Stimulated activated CD4-positive, alpha-beta T cell treated with anti-CD3 and anti-CD28 coated beads, Interleukin-15, amount 100 ng/mL, for 48 hours (primary cell): ENCODE data around the gene BRSK2.

Experiments used
- DNase-seq, 2 donors: peaks; one replicate each; pipeline ENCODE4 v3.0.0-alpha.2; 2020; ENCODE audit warnings: low read depth in 2 of 2

The BRSK2 gene

GRCh38 chr11:1437500-1437899 lies 47.8 kb downstream of the BRSK2 start:
- no peak for DNase-seq

DNA sequence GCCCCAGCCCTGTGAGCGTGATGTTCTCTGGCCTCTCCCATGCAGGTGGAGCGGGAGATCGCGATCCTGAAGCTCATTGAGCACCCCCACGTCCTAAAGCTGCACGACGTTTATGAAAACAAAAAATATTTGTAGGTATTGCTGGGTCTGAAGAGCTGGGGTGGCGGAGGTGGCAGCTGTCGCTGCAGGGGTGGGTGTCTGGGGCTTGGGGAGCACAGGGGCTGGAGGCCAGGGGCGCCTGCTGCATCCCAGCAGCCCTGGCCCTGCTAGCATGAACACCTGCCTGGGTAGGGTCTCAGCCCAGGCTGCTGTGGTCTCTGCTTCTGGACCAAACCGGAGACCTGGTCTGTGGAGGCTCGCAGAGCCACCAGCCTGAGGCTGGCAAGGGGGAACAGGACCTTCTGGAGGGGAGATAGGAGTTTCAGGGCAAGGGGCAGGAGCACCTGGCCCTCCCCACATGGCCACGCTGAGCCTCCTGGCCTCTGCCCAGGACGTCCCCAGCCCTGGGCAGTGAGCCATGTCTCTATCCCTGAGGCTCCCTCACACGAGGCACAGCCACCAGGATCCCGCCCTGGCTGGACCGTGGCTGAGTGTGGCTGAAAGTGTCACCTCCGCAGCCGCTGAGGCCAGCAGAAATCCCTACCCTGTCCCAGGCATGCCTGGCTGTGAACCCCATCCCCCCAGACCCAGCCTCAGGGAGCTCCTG lies 48.7 kb downstream of the BRSK2 start:
- DNase-seq: no peak

GRCh38 chr11:1438967-1439330 lies 49.2 kb downstream of the BRSK2 start:
- DNase-seq: no peak

DNA sequence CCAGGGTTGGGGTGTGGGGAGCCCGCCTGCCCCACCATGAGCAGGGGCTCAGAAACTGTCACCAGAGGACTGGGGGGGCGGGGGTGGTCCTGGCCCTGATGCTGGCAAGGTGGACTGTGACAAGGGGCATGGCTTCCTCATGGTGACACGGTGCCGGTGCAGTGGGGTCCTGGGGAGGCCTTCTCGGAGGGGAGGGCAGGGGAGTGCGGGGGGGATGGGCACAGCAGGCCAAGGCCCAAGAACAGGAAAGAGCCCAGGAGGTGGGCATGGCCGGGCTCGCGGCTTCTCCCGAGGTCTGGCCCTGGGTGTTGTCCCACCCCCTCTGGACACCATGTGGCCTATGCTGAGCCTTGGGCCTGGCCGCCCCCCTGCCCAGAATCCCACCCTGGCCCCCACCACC lies 49.6 kb downstream of the BRSK2 start:
- DNase-seq: no peak

DNA sequence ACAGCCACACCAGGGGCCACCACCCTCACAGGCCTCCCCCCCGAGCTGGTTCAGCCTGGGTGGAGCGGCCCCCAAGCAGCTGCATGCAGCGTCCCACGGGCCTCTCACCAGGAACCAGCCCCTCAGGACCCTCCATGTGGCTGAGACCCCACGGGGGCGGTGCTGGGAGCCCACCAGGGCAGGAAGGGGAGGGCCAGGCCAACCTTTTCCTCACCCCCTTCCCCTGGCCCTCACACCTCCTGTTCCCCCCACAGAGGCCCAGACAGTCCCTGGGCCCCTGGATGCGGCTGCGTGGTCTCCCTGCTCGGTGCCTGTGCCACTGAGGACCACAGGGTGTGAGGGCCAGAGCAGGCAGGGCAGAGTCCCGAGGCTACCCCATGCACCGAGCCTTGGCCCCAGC lies 50.3 kb downstream of the BRSK2 start:
- no peak for DNase-seq

DNA sequence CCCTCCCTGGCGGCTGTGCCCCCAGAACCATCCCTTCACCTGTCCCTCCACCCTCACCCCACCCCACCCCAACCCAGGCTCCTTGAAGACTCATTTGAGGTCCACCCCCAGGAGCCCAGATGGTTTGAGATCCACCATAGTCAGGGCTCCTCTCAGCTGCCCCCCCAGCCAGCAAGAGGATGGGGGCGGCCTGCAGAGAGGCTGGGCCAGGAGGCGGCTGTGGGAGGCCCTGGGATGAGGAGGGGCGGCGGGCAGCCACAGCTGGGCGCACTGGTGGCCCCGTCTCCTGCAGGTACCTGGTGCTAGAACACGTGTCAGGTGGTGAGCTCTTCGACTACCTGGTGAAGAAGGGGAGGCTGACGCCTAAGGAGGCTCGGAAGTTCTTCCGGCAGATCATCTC lies 50.8 kb downstream of the BRSK2 start:
- no peak for DNase-seq

DNA sequence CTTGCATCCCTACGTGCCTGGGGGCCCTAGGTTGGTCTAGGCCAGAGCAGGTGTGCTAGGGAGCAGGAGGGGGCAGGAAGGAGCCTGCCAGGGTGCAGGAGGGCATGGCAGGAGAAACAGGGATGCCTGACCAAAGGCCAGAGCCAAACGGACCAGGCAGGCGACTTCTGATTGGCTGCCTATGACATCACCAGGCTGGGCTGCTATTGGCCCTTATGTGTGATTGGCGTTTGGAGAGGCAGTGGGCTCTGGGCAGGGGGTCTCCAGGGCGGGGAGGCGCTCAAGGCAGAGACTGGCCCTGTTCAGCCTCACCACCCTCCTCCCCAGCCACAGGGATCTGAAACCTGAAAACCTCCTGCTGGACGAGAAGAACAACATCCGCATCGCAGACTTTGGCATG lies 52.4 kb downstream of the BRSK2 start:
- DNase-seq: no peak

- no peak for DNase-seq
Measured at GRCh38 chr11:1442807-1443366, 53.2 kb downstream of the BRSK2 start.

- DNase-seq: no peak
Measured at GRCh38 chr11:1443737-1444136, 54.0 kb downstream of the BRSK2 start.

- DNase-seq: no peak
Measured at GRCh38 chr11:1444321-1444720, 54.6 kb downstream of the BRSK2 start.

DNA sequence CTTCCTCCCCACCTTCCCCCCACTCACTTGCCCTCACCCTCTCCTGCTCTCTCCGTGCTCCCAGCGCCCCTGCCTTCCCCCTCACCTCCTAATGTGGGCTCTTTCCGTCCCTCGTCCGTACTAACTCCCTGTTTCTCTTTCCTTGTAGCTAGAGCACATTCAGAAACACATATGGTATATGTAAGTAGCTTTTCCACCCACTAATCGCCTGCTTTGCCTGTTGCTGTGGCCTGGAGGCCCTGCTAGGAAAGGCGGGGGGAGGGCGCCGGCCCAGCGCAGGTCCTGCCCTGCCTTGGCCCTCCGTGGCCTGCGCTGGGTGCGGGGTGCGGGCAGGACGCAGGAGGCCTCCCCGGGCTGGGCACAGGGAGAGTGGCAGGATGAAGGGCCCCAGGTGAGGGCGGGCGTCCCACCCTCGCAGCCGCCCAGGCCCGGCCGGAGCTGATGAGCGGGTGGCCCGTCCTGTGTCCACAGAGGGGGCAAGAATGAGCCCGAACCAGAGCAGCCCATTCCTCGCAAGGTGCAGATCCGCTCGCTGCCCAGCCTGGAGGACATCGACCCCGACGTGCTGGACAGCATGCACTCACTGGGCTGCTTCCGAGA lies 55.2 kb downstream of the BRSK2 start:
- no peak for DNase-seq

DNA sequence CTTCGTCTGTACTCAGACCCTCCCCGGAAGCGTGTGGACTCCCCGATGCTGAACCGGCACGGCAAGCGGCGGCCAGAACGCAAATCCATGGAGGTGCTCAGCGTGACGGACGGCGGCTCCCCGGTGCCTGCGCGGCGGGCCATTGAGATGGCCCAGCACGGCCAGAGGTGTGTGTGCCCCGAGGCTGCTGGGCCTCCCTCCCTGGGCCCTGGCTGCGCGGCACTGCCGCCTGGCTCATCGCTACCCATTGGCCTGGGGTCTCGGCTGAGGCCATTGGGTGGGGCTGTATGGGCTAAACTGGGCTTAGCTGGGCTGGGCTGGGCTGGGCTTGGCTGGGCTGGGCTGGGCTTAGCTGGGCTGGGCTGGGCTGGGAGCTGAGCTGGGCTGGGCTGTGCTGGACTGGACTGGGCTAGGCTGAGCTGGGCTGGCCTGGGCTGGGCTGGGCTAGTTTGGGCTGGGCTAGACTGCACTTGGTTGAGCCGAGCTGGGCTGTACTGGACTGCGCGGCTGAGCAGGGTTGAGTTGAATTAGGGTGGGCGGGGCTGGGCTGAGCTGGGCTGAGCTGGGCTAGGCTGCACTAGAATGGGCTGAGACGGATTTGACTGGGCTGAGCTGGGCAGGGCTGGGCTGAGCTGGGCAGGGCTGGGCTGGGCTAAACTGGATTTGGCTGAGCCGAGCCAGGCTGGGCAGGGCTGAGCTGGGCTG lies 56.2 kb downstream of the BRSK2 start:
- no peak for DNase-seq

DNA sequence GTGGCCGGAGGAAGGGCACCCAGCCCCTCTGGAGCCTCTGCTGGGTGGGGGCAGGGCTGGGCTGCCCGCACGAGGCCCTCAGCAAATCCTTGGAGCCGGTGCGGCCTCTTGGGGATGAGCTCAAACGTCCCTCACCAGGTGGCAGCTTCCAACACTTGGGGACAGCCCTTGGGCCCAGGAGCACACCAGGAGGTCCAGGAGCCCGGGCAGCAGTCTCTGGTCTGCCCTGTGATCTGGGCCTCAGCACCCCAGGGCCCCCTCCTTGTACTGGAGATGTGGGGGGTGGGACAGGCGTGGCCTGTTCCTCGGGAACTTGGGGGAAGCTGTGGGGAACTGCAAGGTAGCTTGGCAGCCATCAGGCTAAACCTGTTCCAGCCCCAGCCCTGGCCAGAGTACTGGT lies 56.9 kb downstream of the BRSK2 start:
- no peak for DNase-seq

DNA sequence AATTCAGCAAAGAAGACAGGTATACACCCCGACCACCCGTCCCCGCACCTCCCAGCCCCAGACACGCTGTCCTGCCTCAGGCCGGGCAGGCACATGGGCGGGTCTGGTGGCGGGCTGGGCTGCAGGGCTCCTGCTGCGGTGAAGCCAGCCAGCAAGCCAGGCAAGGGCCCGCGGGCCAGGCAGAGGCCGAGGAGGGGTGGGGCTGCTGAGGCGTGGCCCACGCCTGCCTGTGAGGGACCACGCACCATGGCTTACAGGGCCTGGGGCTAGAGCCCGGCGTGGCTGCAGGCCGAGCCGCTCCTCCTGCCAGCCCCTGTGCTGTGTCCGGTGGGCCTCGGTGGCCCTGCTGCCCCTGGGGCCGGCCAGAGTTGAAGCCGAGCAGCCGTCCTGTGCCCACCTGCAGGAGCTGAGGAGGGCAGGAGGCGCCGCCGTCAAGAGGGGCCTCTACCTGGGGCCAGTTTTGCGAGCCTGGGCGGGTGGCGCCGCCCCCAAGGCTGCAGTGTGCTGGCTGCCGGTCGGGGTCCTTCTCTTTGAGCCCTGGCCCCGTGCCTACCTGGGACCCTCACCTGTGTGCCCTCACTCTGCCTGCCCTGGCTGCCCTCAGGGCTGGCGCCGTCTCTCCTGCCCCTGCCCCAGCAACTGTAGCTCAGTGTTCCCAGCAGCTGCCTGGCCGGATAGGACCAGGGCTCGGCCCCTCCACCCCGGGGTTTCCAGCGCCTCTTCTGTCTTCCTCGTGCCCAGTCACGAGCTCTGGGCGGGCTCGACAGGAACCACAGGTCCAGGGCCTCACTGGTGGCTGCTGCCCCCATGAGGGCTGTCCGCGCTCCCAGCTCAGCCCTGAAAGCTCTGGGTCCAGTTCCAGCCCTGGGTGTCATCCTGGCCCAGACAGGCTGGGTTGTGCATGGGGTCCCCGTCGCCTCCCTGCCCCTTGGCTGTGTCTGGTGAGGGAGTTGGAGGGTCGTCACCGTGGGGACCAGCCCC lies 58.4 kb downstream of the BRSK2 start:
- DNase-seq: no peak

- DNase-seq: no peak
Measured at GRCh38 chr11:1448882-1449281, 59.1 kb downstream of the BRSK2 start.

- DNase-seq: no peak
Measured at GRCh38 chr11:1449490-1450243, 59.9 kb downstream of the BRSK2 start.

DNA sequence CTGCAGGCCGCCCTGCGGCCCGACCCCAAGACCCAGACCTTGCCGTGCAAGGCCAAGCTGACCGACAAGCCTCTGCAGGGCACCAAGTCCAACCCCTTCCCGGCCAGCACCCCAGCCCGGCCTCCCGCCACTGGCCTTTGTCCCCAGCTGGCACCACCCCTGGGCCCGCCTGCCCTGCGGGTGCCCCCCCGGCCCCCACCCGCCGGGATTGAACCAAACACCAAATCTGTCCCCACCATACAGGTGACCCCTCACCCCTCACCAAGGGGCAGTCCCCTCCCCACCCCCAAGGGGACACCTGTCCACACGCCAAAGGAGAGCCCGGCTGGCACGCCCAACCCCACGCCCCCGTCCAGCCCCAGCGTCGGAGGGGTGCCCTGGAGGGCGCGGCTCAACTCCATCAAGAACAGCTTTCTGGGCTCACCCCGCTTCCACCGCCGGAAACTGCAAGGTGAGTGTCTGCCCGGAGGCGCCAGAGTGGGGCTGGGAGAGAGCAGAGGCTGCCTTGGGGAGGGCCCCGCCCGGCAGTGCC lies 60.7 kb downstream of the BRSK2 start:
- no peak for DNase-seq

DNA sequence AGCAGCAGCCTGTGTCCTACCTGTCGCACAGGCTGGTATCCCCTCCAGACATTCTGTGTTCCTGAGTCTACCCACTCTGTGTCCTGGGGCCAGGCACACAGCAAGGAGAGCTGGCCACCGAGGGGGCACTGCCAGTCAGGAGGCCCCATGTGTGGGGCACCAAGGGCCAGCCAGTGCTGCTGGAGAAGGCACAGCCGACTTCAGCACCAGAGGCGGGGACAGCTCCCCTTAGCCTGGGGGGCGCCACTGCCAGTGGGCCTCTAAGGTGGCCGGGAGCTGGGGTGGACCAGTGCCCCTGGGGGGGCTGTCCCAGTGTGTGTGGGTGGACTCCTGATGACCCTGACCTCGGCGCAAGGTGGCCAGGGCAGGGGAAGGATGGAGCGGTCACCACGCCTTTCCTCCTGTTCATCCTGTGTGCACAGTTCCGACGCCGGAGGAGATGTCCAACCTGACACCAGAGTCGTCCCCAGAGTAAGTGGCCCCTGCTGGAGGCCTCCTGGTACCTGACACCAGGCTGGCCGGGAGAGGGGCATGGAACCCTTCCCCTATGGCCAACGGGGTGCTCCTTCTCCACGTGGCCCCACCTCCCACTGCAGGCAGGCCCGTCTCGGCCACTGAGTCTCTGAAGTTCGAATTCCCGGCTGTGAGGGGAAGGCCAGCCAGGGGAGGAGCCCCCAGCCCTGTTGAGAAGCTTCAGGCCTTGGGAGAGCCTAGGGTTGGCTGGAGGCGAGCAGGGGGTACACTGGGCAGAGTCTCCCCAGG lies 61.4 kb downstream of the BRSK2 start:
- DNase-seq: no peak

DNA sequence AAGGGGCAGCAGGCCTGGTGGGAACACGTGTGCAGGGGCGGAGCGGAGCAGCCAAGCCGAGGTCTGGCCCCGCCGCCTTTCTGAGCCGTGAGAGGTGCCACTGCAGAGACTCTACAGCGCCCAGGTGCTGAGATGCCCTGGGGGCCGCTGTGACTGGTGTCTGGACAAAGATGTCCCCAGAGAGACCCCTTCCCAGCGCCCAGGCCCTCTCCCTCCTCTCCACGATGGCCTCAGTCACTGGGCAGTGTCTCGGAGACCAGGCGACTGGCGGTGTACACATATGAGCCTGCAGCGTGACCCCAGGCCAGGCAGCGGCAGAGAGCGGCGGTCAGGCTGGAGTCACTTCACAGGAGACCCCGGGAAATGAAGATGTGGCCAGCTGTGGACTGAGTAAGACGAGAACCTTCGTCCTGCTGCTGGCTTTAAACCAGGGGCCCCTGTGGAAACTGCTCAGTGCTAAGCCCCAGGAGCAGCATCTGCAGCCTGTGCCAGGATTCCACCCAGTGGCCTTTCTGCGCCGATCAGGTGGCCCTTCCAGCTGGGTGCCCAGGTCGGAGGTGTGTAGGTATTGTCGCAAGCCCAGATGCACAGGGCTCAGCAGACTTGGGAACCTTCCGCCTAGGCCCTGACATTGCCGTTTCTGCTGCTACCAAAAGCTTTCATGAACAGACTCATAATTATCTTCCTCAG lies 62.2 kb downstream of the BRSK2 start:
- DNase-seq: no peak
